HG03196 (cell line): Measurements from ENCODE around the gene WNK2.

Source experiments
- ATAC-seq: cut with Tn5 transposase; IDR thresholded peaks from one replicate; pipeline ENCODE4 v1.9.1; 2021; ENCODE audit not compliant: unreplicated experiment

The WNK2 gene

GRCh38 chr9:93212409-93212808 lies 28.5 kb downstream of the WNK2 start:
- no peak for ATAC-seq

DNA sequence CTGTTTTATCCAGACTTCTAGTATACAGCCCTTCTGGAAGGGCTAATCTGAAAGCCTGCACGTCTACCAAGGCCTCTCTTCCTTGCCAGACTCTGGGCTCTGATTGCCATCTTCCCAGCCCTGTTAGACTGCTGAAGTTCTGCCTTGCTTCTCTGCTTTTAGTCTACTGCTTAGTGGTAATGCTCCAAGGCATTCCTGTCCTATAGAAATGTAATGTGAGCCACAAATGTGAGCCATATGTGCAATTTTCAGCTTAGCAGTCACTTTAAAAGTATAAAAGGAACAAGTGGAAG lies 32.1 kb downstream of the WNK2 start:
- no peak for ATAC-seq

GRCh38 chr9:93217706-93218105 lies 33.8 kb downstream of the WNK2 start:
- no peak for ATAC-seq

GRCh38 chr9:93218161-93218560 lies 34.2 kb downstream of the WNK2 start:
- ATAC-seq = no peak

GRCh38 chr9:93218671-93219420 lies 34.9 kb downstream of the WNK2 start:
- no peak for ATAC-seq

DNA sequence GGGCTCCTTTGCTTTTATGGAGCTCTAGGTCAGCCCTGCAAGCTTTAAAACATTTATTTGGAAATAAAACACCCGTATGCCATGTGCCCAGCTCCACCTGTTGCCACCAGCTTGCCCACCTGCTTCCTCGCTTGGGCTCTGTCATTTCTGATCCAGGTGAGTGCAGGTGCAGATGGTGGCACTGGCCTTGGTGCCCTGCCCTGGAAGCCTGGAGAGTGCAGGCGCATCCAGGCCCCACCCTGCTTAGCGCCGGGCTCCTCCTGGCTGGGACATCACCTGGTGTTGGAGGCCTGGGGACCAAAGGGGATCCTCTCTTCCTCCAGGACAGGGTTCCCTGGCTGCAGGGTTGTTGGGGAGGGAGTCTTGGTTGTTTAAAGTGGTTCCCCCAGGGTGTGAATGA lies 35.8 kb downstream of the WNK2 start:
- ATAC-seq = no peak

DNA sequence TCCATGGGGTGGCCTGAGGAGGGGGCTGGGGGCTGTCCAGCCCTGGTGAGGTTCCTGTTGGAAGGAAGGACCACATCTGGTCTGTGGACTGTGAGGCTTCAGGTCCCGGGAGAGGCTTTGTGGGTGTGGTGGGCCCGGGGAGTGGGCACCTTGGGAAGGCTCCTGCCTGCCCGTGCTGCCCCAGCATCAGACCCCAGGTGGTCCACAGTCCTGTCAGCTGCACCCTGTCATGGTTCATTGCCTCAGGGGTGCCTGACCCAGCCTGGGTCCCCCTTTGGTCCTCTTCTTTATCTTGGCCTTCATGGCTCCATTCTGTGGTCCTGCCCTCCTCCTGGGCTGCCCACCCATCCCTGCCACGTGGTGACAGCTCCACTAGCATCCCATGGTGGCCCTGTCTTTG lies 36.7 kb downstream of the WNK2 start:
- ATAC-seq = no peak

DNA sequence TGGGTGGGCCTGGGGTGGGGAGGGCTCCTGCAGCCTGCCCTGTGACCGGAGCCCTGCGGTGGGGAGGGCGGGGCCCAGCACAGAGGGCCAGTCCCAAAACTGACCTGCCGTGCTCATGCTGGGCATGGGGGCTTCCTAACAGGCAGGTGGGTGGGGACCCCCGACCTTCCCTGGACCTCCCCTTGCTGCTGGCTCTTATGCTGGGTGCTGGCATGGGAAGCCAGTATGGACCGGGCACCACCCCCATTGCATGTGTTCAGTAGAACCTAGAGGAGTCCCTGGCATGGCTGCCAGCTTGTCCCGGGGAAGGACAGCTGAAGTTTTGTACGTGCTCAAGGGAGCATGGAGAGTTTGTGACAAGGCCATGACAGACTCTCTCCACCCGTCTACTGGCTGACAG lies 37.1 kb downstream of the WNK2 start:
- no peak for ATAC-seq

GRCh38 chr9:93222890-93223259 lies 38.9 kb downstream of the WNK2 start:
- ATAC-seq = no peak

- ATAC-seq = no peak
These were observed 39.6 kb downstream of the WNK2 start for GRCh38 chr9:93223260-93224180.

DNA sequence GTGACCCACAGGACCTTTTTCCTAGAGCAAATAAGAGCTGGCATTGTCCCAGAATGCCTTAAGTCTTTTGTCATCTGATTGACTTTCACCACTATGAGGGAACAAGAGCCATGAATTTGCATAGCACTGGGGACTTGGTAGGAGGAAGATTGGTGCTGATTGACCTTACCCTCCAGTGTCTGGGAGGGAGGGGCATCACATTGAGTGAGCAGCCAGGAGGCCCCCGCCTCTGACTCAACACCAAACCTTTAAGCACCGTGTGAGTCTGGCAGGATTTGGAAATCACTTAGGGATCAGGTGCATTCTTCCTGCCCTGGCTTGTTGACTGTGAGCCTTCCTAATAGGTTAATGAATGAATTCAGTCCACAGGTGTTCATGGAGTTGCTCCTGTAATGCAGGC lies 40.7 kb downstream of the WNK2 start:
- no peak for ATAC-seq

GRCh38 chr9:93225417-93225816 lies 41.5 kb downstream of the WNK2 start:
- no peak for ATAC-seq

GRCh38 chr9:93225892-93226291 lies 42.0 kb downstream of the WNK2 start:
- no peak for ATAC-seq

DNA sequence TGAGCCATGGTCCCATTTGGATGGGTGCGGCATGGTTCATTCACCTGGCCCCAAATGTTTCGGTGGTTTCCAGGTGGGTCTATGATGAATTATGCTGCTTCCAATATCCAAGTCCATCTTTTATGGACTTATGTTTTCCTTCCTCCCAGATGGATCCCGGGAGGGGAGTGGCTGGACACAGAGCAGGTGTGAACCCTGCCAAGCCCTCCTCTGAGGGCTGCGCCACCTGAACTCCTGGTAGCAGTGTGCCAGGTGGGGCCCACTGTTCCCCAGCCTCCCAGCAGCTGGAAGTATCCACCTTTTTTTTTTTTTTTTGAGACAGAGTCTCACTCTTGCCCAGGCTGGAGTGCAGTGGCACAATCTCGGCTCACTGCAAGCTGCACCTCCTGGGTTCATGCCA lies 42.9 kb downstream of the WNK2 start:
- no peak for ATAC-seq

GRCh38 chr9:93228030-93228429 lies 44.1 kb downstream of the WNK2 start:
- ATAC-seq = no peak

DNA sequence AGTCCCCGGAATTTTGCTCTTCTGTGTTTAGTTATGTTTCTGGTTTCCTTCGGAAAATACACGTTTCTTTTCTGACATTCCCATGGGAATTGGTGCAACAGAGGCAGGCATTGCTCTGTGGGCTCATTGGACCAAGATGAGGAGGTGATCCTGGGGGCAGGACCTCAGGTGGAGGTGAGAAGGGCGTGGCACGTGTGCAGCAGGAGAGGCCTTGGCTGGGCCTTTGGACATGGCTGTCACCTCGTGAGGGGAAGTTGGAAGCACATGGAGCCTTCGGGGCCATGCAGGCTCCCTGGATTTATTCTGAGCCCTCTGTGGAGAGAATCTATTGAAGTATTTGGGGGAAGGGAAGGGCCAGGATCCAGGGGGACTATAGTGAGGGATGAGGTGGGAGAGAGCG lies 44.5 kb downstream of the WNK2 start:
- ATAC-seq = no peak

- no peak for ATAC-seq
These were observed 45.7 kb downstream of the WNK2 start for GRCh38 chr9:93229636-93230035.

- ATAC-seq = no peak
These were observed 46.2 kb downstream of the WNK2 start for GRCh38 chr9:93230185-93230584.

DNA sequence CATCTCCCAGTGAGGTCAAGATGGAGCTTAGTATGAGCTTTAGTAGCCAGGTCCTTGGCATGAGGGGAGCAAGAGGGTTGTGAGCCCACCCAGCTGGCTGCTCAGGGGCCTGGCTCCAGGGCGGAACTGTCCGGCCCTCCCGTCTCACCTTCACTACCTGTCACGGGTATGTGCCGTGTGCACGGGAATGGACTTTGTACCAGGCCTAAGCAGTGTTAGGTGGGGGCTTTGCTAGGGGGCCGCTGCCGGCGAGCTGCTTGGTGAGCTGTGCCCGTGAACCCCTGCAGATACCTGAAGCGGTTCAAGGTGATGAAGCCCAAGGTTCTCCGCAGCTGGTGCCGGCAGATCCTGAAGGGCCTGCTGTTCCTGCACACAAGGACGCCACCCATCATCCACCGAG lies 46.7 kb downstream of the WNK2 start:
- ATAC-seq = no peak

GRCh38 chr9:93231121-93231694 lies 47.3 kb downstream of the WNK2 start:
- ATAC-seq = no peak

DNA sequence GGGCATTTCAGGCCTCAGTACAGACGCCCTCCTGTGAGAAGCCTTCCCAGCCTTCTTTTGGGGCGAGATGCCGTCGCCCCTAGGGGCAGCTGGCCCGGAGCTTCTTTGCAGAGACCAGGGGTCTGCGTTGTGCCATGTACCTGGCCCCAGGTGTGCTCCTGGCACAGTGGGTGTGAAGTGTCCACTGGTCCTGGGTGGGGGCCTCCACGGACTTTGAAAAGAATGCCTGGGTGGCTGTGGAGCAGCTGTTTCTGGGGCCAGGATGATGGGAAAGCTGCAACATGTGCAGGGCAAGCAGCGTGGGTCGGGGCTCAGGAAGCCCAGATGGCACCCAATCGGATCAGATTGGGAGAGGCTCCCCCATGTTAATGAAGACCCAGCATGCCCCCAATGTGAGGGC lies 47.8 kb downstream of the WNK2 start:
- no peak for ATAC-seq

GRCh38 chr9:93232388-93232960 lies 48.5 kb downstream of the WNK2 start:
- ATAC-seq = no peak
